HL-60 (cell line): ENCODE data around the gene IL4R.

Source experiments
- CTCF ChIP-seq: IDR thresholded peaks from one replicate; pipeline ENCODE4 v1.5.1; 2011; ENCODE audit warnings: low read length, control low read depth, inconsistent platforms; ENCODE audit not compliant: insufficient read depth
- GABPA ChIP-seq: IDR thresholded peaks from 2 replicates; pipeline ENCODE4 v1.6.1; 2012; ENCODE audit warnings: low read depth
- POLR2AphosphoS5 ChIP-seq: IDR thresholded peaks from 2 replicates; pipeline ENCODE4 v1.6.1; 2012; ENCODE audit warnings: low read depth
- REST ChIP-seq: IDR thresholded peaks from 2 replicates; pipeline ENCODE4 v1.6.1; 2012; ENCODE audit warnings: low read depth; ENCODE audit not compliant: insufficient replicate concordance
- SPI1 ChIP-seq: IDR thresholded peaks from 2 replicates; pipeline ENCODE4 v1.6.1; 2012; ENCODE audit warnings: low read depth, mild to moderate bottlenecking, borderline replicate concordance

- TF ChIP-seq CTCF (no peak), POLR2AphosphoS5 (peak; percentile 32; the same call in 1 of the 2 replicates), REST (no peak), SPI1 (peak; percentile 56; the same call in 1 of the 2 replicates), GABPA (no peak)
Observed at GRCh38 chr16:27287887-27288286, 25.9 kb upstream of the IL4R start.
